H1 (cell line): ENCODE measurements around the gene GJB4. TPM values are rescaled to one million over a fixed set of nuclear protein-coding genes. Genes with fewer than 3 reads are reported as not detected.

Experiments
- EP300 ChIP-seq, 2 experiments: IDR thresholded peaks; 1 replicate in 1 of 2; 2 replicates in 1 of 2; pipeline ENCODE4 v1.6.1; 2011 to 2012; ENCODE audit warnings: low read depth in 2 of 2, low read length in 2 of 2, mild to moderate bottlenecking in 2 of 2, borderline replicate concordance in 1 of 2, inconsistent platforms in 1 of 2, moderate library complexity in 1 of 2
- polyA plus RNA-seq, 7 experiments: library from polyadenylated mRNA; depleted of rRNA in 3 of 7; stranded (reverse) in 5 of 7; unstranded in 2 of 7; fragments of >200 nt in 5 of 7; fragments of 200-250 nt in 2 of 7; gene quantifications; 1 replicate in 5 of 7; 2 replicates in 1 of 7; 4 replicates in 1 of 7; pipeline versions ENCODE4 v1.2.1 to v1.2.3, GENCODE V29; 2011 to 2013; ENCODE audit warnings: missing spikeins in 2 of 7, mixed read lengths in 2 of 7
- total RNA-seq: library from RNA; stranded (reverse); fragmentation: NEBNext Ultra II Directional; extraction: Animal tissue kit (Norgen Biotek cat#: 25700); gene quantifications from 2 replicates; pipeline ENCODE4 v1.2.1, GENCODE V29; 2021

Gene GJB4
- total and polyA plus RNA-seq, 2 of the 8 experiments (the other 6 are each of a cell fraction or from before 2014, with no cell fraction given): 0.20 to 0.41 TPM

GRCh38 chr1:34803770-34804169, 44.2 kb downstream of the GJB4 start (continued):
- TF ChIP-seq EP300 (IDR thresholded peaks at IDR 0.05; ENCODE audit: borderline replicate concordance in 1 of 2, low read depth in 2 of 2, low read length in 2 of 2): no peak
